ENCODE data around the gene PPP4C.

Gene PPP4C

GRCh38 chr16:30091474-30092372, 15.9 kb downstream of the PPP4C start, which contains the start of gene TBX6:
Gene TBX6 (minus strand): TSS chr16:30091924. CDS start chr16:30091193, 731 bp downstream.
- peak; percentile 72 for TF ChIP-seq CTCF (IDR thresholded peaks at IDR 0.05)

DNA sequence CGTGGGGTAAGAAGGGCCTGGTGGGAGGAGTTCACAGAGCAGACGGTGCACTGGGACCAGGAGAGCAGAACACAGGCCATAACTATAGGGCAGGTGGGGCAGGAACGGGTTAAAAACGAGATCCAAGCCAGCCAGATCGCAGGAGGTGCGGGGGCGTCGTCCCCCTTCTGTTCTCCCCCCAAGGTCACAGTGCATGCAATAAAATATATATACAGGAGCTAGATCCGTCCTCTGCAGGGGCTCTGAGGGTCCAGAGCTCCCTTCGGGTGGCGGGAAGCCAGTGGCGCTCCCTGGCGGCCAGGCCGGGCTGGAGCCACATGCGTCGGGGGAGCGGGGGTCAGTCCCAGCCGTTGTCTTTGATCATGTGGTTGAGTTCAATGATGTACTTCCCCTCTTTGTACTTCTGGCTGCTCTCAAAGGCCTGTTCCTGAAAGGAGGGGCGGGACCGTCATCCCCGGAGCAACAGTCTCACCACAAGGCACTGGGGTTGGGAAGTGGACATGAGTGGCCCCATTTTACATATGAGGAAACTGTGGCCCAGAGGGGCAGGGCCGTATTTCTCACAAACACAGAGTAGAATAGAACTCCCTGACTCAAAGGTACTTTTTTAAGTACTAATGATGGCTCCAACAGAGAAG, 16.7 kb downstream of the PPP4C start:
- TF ChIP-seq CTCF (IDR thresholded peaks at IDR 0.05), result no peak

GRCh38 chr16:30094541-30095165, 18.9 kb downstream of the PPP4C start:
- TF ChIP-seq CTCF (IDR thresholded peaks at IDR 0.05), result no peak

- no peak for TF ChIP-seq CTCF (IDR thresholded peaks at IDR 0.05)
Observed at GRCh38 chr16:30095166-30096078, 19.6 kb downstream of the PPP4C start.

- no peak for TF ChIP-seq CTCF (IDR thresholded peaks at IDR 0.05)
Observed at GRCh38 chr16:30096105-30096861, 20.5 kb downstream of the PPP4C start, which contains the start of gene YPEL3. Gene YPEL3 (minus strand): TSS chr16:30096213. CDS start chr16:30095482, 731 bp downstream.

DNA sequence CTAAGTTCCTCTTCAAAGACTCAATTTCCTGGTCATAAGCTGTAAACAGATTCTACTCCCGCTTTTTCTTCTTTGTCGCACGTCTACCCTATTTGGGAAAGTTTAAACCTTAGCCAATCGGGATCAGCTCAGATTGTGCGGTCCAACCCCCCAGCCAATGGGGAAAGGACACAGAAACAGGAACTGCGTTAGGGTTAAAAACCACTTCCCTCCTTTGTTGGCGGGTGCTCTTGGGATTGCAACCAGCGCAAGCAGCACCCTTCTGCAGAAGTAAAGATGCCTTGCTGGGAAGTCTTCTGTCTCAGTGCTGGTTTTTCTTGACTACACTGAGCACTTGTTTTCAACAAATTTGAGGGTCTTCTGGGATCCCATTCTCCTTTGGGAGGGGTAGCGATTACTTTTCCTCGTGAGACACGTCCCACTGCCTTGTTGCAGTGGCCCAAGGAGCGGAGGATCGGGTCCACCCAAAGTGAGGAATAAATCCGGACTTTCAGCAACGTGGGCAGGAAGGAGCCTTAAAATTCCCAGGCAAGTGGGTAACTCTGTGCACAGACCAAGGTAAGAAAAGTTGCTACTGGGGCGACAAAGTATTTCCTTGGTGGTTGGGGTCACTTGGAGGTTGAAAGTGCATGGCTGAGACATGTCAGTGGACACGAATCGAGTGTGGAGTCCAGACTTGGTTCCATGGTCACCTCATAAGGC, 21.2 kb downstream of the PPP4C start:
- TF ChIP-seq CTCF (IDR thresholded peaks at IDR 0.05), result no peak
